HepG2 (cell line): ENCODE results near the gene IFITM5. TPM values are rescaled to one million over a fixed set of nuclear protein-coding genes. Genes with fewer than 3 reads are reported as not detected.

Source experiments
- ARID4A ChIP-seq: sonication (generic); formaldehyde crosslinking; IDR thresholded peaks from 2 replicates; pipeline ENCODE4 v1.5.0; 2020; ENCODE audit warnings: mild to moderate bottlenecking, missing genetic modification reagents, borderline replicate concordance
- ARNT ChIP-seq: fragments of 450-650 bp; IDR thresholded peaks from 2 replicates; pipeline ENCODE4 v1.6.1; 2017
- EZH2 ChIP-seq: conservative IDR thresholded peaks from 2 replicates; pipeline ENCODE4 v1.6.1; 2012; ENCODE audit warnings: mild to moderate bottlenecking, low read depth, low read length, moderate library complexity
- FOXA3 ChIP-seq: IDR thresholded peaks from 2 replicates; pipeline ENCODE4 v1.6.1; 2016; ENCODE audit warnings: missing genetic modification reagents, missing compliant biosample characterization
- FOXP4 ChIP-seq: sonication (generic); formaldehyde crosslinking; IDR thresholded peaks from 2 replicates; pipeline ENCODE4 v1.4.0; 2020; ENCODE audit warnings: missing genetic modification reagents
- GLI4 ChIP-seq: sonication (generic); formaldehyde crosslinking; IDR thresholded peaks from 2 replicates; pipeline ENCODE4 v1.5.1; 2020; ENCODE audit warnings: missing genetic modification reagents, mild to moderate bottlenecking, moderate library complexity, borderline replicate concordance
- HNRNPL ChIP-seq: fragments of 200-400 bp; formaldehyde crosslinking; IDR thresholded peaks from 2 replicates; pipeline ENCODE4 v1.6.1; 2017; ENCODE audit warnings: mild to moderate bottlenecking, low read depth, low read length
- HNRNPUL1 ChIP-seq: fragments of 200-400 bp; formaldehyde crosslinking; IDR thresholded peaks from 2 replicates; pipeline ENCODE4 v1.6.1; 2017; ENCODE audit warnings: low read depth, mild to moderate bottlenecking, low read length, moderate library complexity
- MIER3 ChIP-seq: IDR thresholded peaks from 2 replicates; pipeline ENCODE4 v1.6.1; 2016; ENCODE audit warnings: missing compliant biosample characterization, borderline replicate concordance
- NBN ChIP-seq: fragments of 450-650 bp; conservative IDR thresholded peaks from 2 replicates; pipeline ENCODE4 v1.6.1; 2017
- NFIB ChIP-seq: sonication (generic); formaldehyde crosslinking; IDR thresholded peaks from 2 replicates; pipeline ENCODE4 v1.9.0; 2021; ENCODE audit warnings: missing genetic modification reagents, mild to moderate bottlenecking, borderline replicate concordance
- PRPF4 ChIP-seq: fragments of 200-400 bp; formaldehyde crosslinking; IDR thresholded peaks from 2 replicates; pipeline ENCODE4 v1.6.1; 2016; ENCODE audit warnings: low read length, low read depth; ENCODE audit not compliant: poor library complexity, severe bottlenecking
- RARA ChIP-seq: IDR thresholded peaks from 2 replicates; pipeline ENCODE4 v1.6.1; 2016; ENCODE audit warnings: missing genetic modification reagents, missing compliant biosample characterization
- TGIF2 ChIP-seq: IDR thresholded peaks from 2 replicates; pipeline ENCODE4 v1.6.1; 2016; ENCODE audit warnings: control low read depth, missing compliant biosample characterization
- THRA ChIP-seq: sonication (generic); formaldehyde crosslinking; IDR thresholded peaks from 2 replicates; pipeline ENCODE4 v1.4.0; 2020; ENCODE audit warnings: missing genetic modification reagents, borderline replicate concordance
- ZBTB38 ChIP-seq: sonication (generic); formaldehyde crosslinking; IDR thresholded peaks from 2 replicates; pipeline ENCODE4 v1.5.1; 2020; ENCODE audit warnings: mild to moderate bottlenecking, missing genetic modification reagents
- ZBTB42 ChIP-seq: sonication (generic); formaldehyde crosslinking; IDR thresholded peaks from 2 replicates; pipeline ENCODE4 v1.5.0; 2020; ENCODE audit warnings: mild to moderate bottlenecking, missing genetic modification reagents
- ZNF101 ChIP-seq: sonication (generic); formaldehyde crosslinking; IDR thresholded peaks from 2 replicates; pipeline ENCODE4 v1.4.0; 2020; ENCODE audit warnings: mild to moderate bottlenecking, low read depth, missing genetic modification reagents, borderline replicate concordance
- ZNF225 ChIP-seq: sonication (generic); formaldehyde crosslinking; IDR thresholded peaks from 2 replicates; pipeline ENCODE4 v1.4.0; 2020; ENCODE audit warnings: mild to moderate bottlenecking, missing genetic modification reagents
- ZNF3 ChIP-seq: IDR thresholded peaks from 2 replicates; pipeline ENCODE4 v1.7.0; 2017; ENCODE audit warnings: inconsistent platforms
- ZNF383 ChIP-seq: sonication (generic); formaldehyde crosslinking; IDR thresholded peaks from 2 replicates; pipeline ENCODE4 v1.4.0; 2020; ENCODE audit warnings: missing genetic modification reagents, mild to moderate bottlenecking, borderline replicate concordance
- ZNF605 ChIP-seq: sonication (generic); formaldehyde crosslinking; IDR thresholded peaks from 2 replicates; pipeline ENCODE4 v1.8.0; 2022; ENCODE audit warnings: mild to moderate bottlenecking, missing genetic modification reagents
- ZNF704 ChIP-seq: sonication (generic); formaldehyde crosslinking; IDR thresholded peaks from 2 replicates; pipeline ENCODE4 v1.8.1; 2023; ENCODE audit warnings: mild to moderate bottlenecking, inconsistent platforms, moderate library complexity, missing genetic modification reagents, borderline replicate concordance
- polyA plus RNA-seq, 8 experiments: library from polyadenylated mRNA; depleted of rRNA in 3 of 8; stranded (reverse) in 7 of 8; unstranded in 1 of 8; fragments of >200 nt; fragmentation: Illumina TruSeq in 4 of 8; extraction: Trizol in 4 of 8; gene quantifications; 2 replicates each; pipeline versions ENCODE4 v1.2.1 to v1.2.3, GENCODE V29; 2011 to 2016; ENCODE audit warnings: low read depth in 4 of 8, missing spikeins in 1 of 8, mixed read lengths in 1 of 8; ENCODE audit not compliant: insufficient read depth in 1 of 8
- total RNA-seq, 5 experiments: library from RNA; depleted of rRNA; stranded (reverse); fragments of >200 nt; fragmentation: Illumina TruSeq; extraction: Trizol; gene quantifications; 2 replicates each; pipeline ENCODE4 v1.2.3, GENCODE V29; 2016; ENCODE audit warnings: low read depth in 1 of 5

IFITM5 gene
- total and polyA plus RNA-seq, 2 of the 13 experiments (the other 11 are each of a cell fraction or from before 2014, with no cell fraction given): not detected

- TF ChIP-seq THRA (CRISPR knock-in tag) (0 out of 2 replicates have a peak, but pooled peaks have one; percentile 21), HNRNPL (0 out of 2 replicates have a peak, but pooled peaks have one; percentile 15), RARA (CRISPR knock-in tag) (peak; percentile 56), MIER3 (no peak), ZBTB38 (CRISPR knock-in tag) (peak; percentile 98), ZNF225 (CRISPR knock-in tag) (no peak), ZNF704 (CRISPR knock-in tag) (no peak), ZNF101 (CRISPR knock-in tag) (no peak), ZNF605 (CRISPR knock-in tag) (no peak), ARID4A (CRISPR knock-in tag) (no peak), NBN (no peak), FOXA3 (CRISPR knock-in tag) (no peak), GLI4 (CRISPR knock-in tag) (no peak), ARNT (no peak), TGIF2 (CRISPR knock-in tag) (no peak), PRPF4 (peak; percentile 40), ZBTB42 (CRISPR knock-in tag) (no peak), ZNF3 (no peak), ZNF383 (CRISPR knock-in tag) (no peak), NFIB (CRISPR knock-in tag) (no peak), FOXP4 (CRISPR knock-in tag) (no peak), EZH2 (no peak), HNRNPUL1 (no peak)
Observed at GRCh38 chr11:306645-307371, 7.5 kb upstream of the IFITM5 start (continued).
